Activated B cell treated with CpG ODN at 0.5 μM for 24 hours (primary cell): ENCODE results near the gene PSMD9. TPM values are rescaled to one million over a fixed set of nuclear protein-coding genes. Genes with fewer than 3 reads are reported as not detected.
"Not testable (repeated sequence)": the region's sequence is repeated elsewhere in the genome, so short reads cannot be mapped to it uniquely, and the experiment has no call there.

Experiments used
- ATAC-seq: fragments of 200-7000 bp; cut with Tn5 transposase; one replicate; pipeline ENCODE4 v1.10.0; 2021; ENCODE audit warnings: low read depth, mild to moderate bottlenecking, moderate library complexity
- CTCF ChIA-PET: fragments of 350-600 bp; sonication (Branson Sonifier 250); formaldehyde crosslinking; loops from one replicate; lab custom pipeline; 2021; ENCODE audit warnings: antibody characterized with exemption; lab: Charles Lee
- POLR2A ChIA-PET: fragments of 350-600 bp; sonication (Branson Sonifier 250); formaldehyde crosslinking; loops from one replicate; lab custom pipeline; 2021; ENCODE audit warnings: antibody characterized with exemption; lab: Charles Lee
- DNase-seq: peaks from one replicate; pipeline ENCODE4 v3.0.0; 2022
- H3K27ac Mint-ChIP-seq: one replicate; pipeline ENCODE4 v1.8.0; 2020; ENCODE audit warnings: mixed read lengths
- H3K27me3 Mint-ChIP-seq: one replicate; pipeline ENCODE4 v1.8.0; 2021; ENCODE audit warnings: mixed read lengths
- H3K36me3 Mint-ChIP-seq: one replicate; pipeline ENCODE4 v1.8.0; 2021; ENCODE audit warnings: low read depth, mixed read lengths
- H3K4me1 Mint-ChIP-seq: one replicate; pipeline ENCODE4 v1.8.0; 2021; ENCODE audit warnings: mixed read lengths
- H3K4me3 Mint-ChIP-seq: one replicate; pipeline ENCODE4 v1.8.0; 2020; ENCODE audit warnings: mild to moderate bottlenecking, mixed read lengths
- H3K9me3 Mint-ChIP-seq: one replicate; pipeline ENCODE4 v1.8.0; 2020; ENCODE audit warnings: mixed read lengths
- CTCF ChIP-seq: fragments of 200-600 bp; IDR thresholded peaks from one replicate; pipeline ENCODE4 v1.8.0; 2022; ENCODE audit warnings: antibody characterized with exemption, mild to moderate bottlenecking
- intact Hi-C: fragments of 100-400 bp; cut with micrococcal nuclease; formaldehyde crosslinking; loops from one replicate; pipeline ENCODE4 v1.15.1; 2024
- total RNA-seq: library from RNA; stranded (reverse); gene quantifications from 2 replicates; pipeline ENCODE4 v1.2.3, GENCODE V29; 2022

The PSMD9 gene
- total RNA-seq, 1 donor from 2014 or later: 40.2 TPM

- CTCF ChIA-PET: no interaction called here
- TF ChIP-seq CTCF: no peak
- H3K4me1 Mint-ChIP-seq: peaks cover 2% of the 10 kb centered on the region
- no peaks in the 10 kb centered on the region for H3K27me3 Mint-ChIP-seq
- no peak overlapping the region for H3K4me3 Mint-ChIP-seq
- H3K36me3 Mint-ChIP-seq: no peaks in the 10 kb centered on the region
- H3K27ac Mint-ChIP-seq: no peak overlapping the region
- no peaks in the 10 kb centered on the region for H3K9me3 Mint-ChIP-seq
- ATAC-seq: no peak
- no peak for DNase-seq
- POLR2A ChIA-PET: no interaction called here
- intact Hi-C loops: no loop called here
Observed at GRCh38 chr12:121875582-121875981, 13.0 kb upstream of the PSMD9 start.

GRCh38 chr12:121876080-121876447 is 12.5 kb upstream of the PSMD9 start:
- H3K27ac Mint-ChIP-seq, intact Hi-C loops, ATAC-seq, DNase-seq, H3K27me3 Mint-ChIP-seq, H3K9me3 Mint-ChIP-seq, H3K4me1 Mint-ChIP-seq, H3K4me3 Mint-ChIP-seq, H3K36me3 Mint-ChIP-seq, POLR2A ChIA-PET, CTCF ChIA-PET: not testable (repeated sequence)

GRCh38 chr12:121883315-121883660 is 5.3 kb upstream of the PSMD9 start:
- ATAC-seq: no peak
- no peak overlapping the region for H3K4me3 Mint-ChIP-seq
- H3K36me3 Mint-ChIP-seq: peaks cover under 1% of the 10 kb centered on the region
- ChIA-PET POLR2A (no interaction called here), CTCF (interaction anchor here (0.6 kb wide), 1 partner anchor 577 kb away, joined by 3 read pairs; no protein-coding TSS in a partner anchor)
- no peak overlapping the region for H3K27ac Mint-ChIP-seq
- intact Hi-C loops: no loop called here
- no peaks in the 10 kb centered on the region for H3K9me3 Mint-ChIP-seq
- no peak for TF ChIP-seq CTCF
- peaks cover 2% of the 10 kb centered on the region for H3K27me3 Mint-ChIP-seq
- H3K4me1 Mint-ChIP-seq: peaks cover 5% of the 10 kb centered on the region
- DNase-seq: no peak

GRCh38 chr12:121885129-121885528 is 3.5 kb upstream of the PSMD9 start:
- not testable (repeated sequence) for H3K9me3 Mint-ChIP-seq, H3K36me3 Mint-ChIP-seq, DNase-seq, H3K27me3 Mint-ChIP-seq, H3K27ac Mint-ChIP-seq, ATAC-seq, H3K4me3 Mint-ChIP-seq
- CTCF ChIA-PET: interaction anchor here (0.6 kb wide), 1 partner anchor 238 kb away, joined by 4 read pairs; no protein-coding TSS in a partner anchor
- POLR2A ChIA-PET: interaction anchor here (0.7 kb wide), 1 partner anchor 105 kb away, joined by 3 read pairs; no protein-coding TSS in a partner anchor
- H3K4me1 Mint-ChIP-seq: peaks cover 23% of the 10 kb centered on the region
- intact Hi-C loops: loop anchor here (5.0 kb wide), 1 partner anchor 418 kb away; no protein-coding TSS in a partner anchor

GRCh38 chr12:121888083-121888477 is 510 bp upstream of the PSMD9 start:
- H3K27ac Mint-ChIP-seq: peak overlapping the region; percentile 98
- peaks cover 29% of the 10 kb centered on the region for H3K4me1 Mint-ChIP-seq
- peaks cover 2% of the 10 kb centered on the region for H3K27me3 Mint-ChIP-seq
- CTCF ChIA-PET: interaction anchor here (0.8 to 2.6 kb wide), 5 partner anchors 30 to 97 kb away, joined by 3 to 47 read pairs (median 6); partner anchors contain the start of genes CFAP251 and RHOF
- intact Hi-C loops: loop anchor here (1.0 to 5.0 kb wide), 7 partner anchors 94 to 639 kb away; partner anchors contain the start of genes DIABLO, KNTC1, RSRC2 and TMEM120B
- no peak for DNase-seq
- peak overlapping the region; percentile 98 for H3K4me3 Mint-ChIP-seq
- ATAC-seq: no peak
- TF ChIP-seq CTCF: no peak
- POLR2A ChIA-PET: interaction anchor here (0.6 to 2.3 kb wide), 22 partner anchors 50 to 1687 kb away, joined by 3 to 25 read pairs (median 3); partner anchors contain the start of genes DIABLO, RHOF, RPLP0 and TMEM120B
- H3K36me3 Mint-ChIP-seq: peaks cover 16% of the 10 kb centered on the region
- no peaks in the 10 kb centered on the region for H3K9me3 Mint-ChIP-seq

- ChIA-PET POLR2A (interaction anchor here (0.9 to 2.3 kb wide), 7 partner anchors 51 to 337 kb away, joined by 3 to 25 read pairs (median 5); partner anchors contain the start of genes DIABLO and RHOF), CTCF (interaction anchor here (0.8 to 2.6 kb wide), 6 partner anchors 29 to 117 kb away, joined by 3 to 47 read pairs (median 6); partner anchors contain the start of genes CFAP251 and RHOF)
- Mint-ChIP-seq H3K4me3 (peak overlapping the region; percentile 98), H3K9me3 (no peaks in the 10 kb centered on the region), H3K4me1 (peaks cover 33% of the 10 kb centered on the region), H3K36me3 (peaks cover 22% of the 10 kb centered on the region), H3K27ac (peak overlapping the region; percentile 98), H3K27me3 (peaks cover 2% of the 10 kb centered on the region)
- no peak for TF ChIP-seq CTCF
- no peak for ATAC-seq
- DNase-seq: no peak
- intact Hi-C loops: loop anchor here (1.0 to 5.0 kb wide), 4 partner anchors 50 to 638 kb away; partner anchors contain the start of genes KNTC1, RSRC2 and VPS33A
Observed at GRCh38 chr12:121889274-121889624, 659 bp downstream of the PSMD9 start.

- Mint-ChIP-seq H3K4me3 (peak overlapping the region; percentile 98), H3K27ac (peak overlapping the region; percentile 98), H3K4me1 (peaks cover 33% of the 10 kb centered on the region), H3K36me3 (peaks cover 25% of the 10 kb centered on the region)
- CTCF ChIA-PET: interaction anchor here (0.8 to 2.6 kb wide), 4 partner anchors 88 to 117 kb away, joined by 3 to 47 read pairs (median 6); partner anchors contain the start of gene RHOF
- not testable (repeated sequence) for H3K9me3 Mint-ChIP-seq, H3K27me3 Mint-ChIP-seq, DNase-seq, ATAC-seq
- intact Hi-C loops: loop anchor here (1.0 to 5.0 kb wide), 4 partner anchors 50 to 637 kb away; partner anchors contain the start of genes KNTC1, RSRC2 and VPS33A
- POLR2A ChIA-PET: interaction anchor here (1.8 to 2.3 kb wide), 2 partner anchors 51 to 95 kb away, joined by 9 to 25 read pairs; partner anchors contain the start of gene RHOF
Observed at GRCh38 chr12:121889661-121890060, 1.1 kb downstream of the PSMD9 start.
